A549 treated with AZD2906 at 1 μM for 4 hours (cell line): ENCODE data around the gene ZBED3. TPM values are rescaled to one million over a fixed set of nuclear protein-coding genes. Genes with fewer than 3 reads are reported as not detected.

Experiments
- total RNA-seq: library from RNA; stranded (reverse); fragments of 200-300 nt; extraction: Qiagen RNA extraction; gene quantifications from 5 replicates; pipeline ENCODE4 v1.2.3, GENCODE V29; 2022

The ZBED3 gene, protein sequence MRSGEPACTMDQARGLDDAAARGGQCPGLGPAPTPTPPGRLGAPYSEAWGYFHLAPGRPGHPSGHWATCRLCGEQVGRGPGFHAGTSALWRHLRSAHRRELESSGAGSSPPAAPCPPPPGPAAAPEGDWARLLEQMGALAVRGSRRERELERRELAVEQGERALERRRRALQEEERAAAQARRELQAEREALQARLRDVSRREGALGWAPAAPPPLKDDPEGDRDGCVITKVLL
- total RNA-seq: 3.9 to 5.3 TPM (median 4.2 TPM) in 5 replicates

GRCh38 chr5:77086689-77087483 lies at the start of gene ZBED3:
ZBED3 (minus strand) TSS chr5:77087285; CDS start chr5:77077878, 9,407 bp downstream.

GRCh38 chr5:77030097-77031071 lies 56.7 kb downstream of the ZBED3 start, which contains the start of gene AGGF1:
AGGF1 (plus strand) TSS chr5:77030404; CDS start chr5:77030767, 363 bp downstream.

Other genes with a start within 250 kb of the ZBED3 start
- gene S100Z, start 237.3 kb downstream of the ZBED3 start, total RNA-seq: not detected in 5 replicates
- 0.06 to 0.17 TPM (median 0.08 TPM) in 4 of 5 replicates, not detected in the other for gene CRHBP, start 134.2 kb downstream of the ZBED3 start, total RNA-seq
- 12.6 to 14.2 TPM (median 13.5 TPM) in 5 replicates for gene AGGF1, start 56.9 kb downstream of the ZBED3 start, total RNA-seq
- 1.7 to 2.3 TPM (median 2.0 TPM) in 5 replicates for gene PDE8B, start 123.4 kb upstream of the ZBED3 start, total RNA-seq